CD4-positive, alpha-beta T cell treated with Interleukin-15 for 4 hours (primary cell): ENCODE measurements around the gene PPP2R1B.

Source experiments
- DNase-seq: peaks from one replicate; pipeline ENCODE4 v3.0.0-alpha.2; 2020; ENCODE audit warnings: low spot score

The PPP2R1B gene

GRCh38 chr11:111693224-111693937 is 72.8 kb downstream of the PPP2R1B start:
- DNase-seq, result no peak

- DNase-seq, result no peak
Observed at GRCh38 chr11:111691741-111692140, 74.4 kb downstream of the PPP2R1B start.

GRCh38 chr11:111691176-111691575 is 75.0 kb downstream of the PPP2R1B start:
- DNase-seq, result no peak

GRCh38 chr11:111688013-111688412 is 78.2 kb downstream of the PPP2R1B start:
- DNase-seq, result no peak

- no peak for DNase-seq
Observed at GRCh38 chr11:111684251-111684650, 81.9 kb downstream of the PPP2R1B start.

GRCh38 chr11:111683806-111684205 is 82.4 kb downstream of the PPP2R1B start:
- no peak for DNase-seq

- no peak for DNase-seq
Observed at GRCh38 chr11:111680486-111681175, 85.6 kb downstream of the PPP2R1B start.
